IMR-90 (cell line): ENCODE data around the gene PARD3. TPM values are rescaled to one million over a fixed set of nuclear protein-coding genes. Genes with fewer than 3 reads are reported as not detected.
A peak's percentile ranks its signal among the peaks of the same experiment; 100 is the strongest.

ENCODE experiments used
- ATAC-seq: fragments of 200-7000 bp; cut with Tn5 transposase; 2 replicates; pipeline ENCODE4 v1.9.1; 2020; ENCODE audit warnings: low read depth, mild to moderate bottlenecking, moderate library complexity
- BruUV-seq: library from RNA; stranded (reverse); fragments of 400-500 nt; replicated peaks from 2 replicates; lab custom pipeline; 2021; lab: Mats Ljungman, UMichigan
- CTCF ChIA-PET: fragments of 300-600 bp; formaldehyde crosslinking; extraction: SDS; loops from one replicate; lab custom pipeline; 2021; ENCODE audit warnings: antibody characterized with exemption; lab: Yijun Ruan, JAX
- POLR2A ChIA-PET: fragments of 300-600 bp; sonication (Branson Sonifier 250); formaldehyde crosslinking; loops from one replicate; lab custom pipeline; 2022; ENCODE audit warnings: antibody characterized with exemption; ENCODE audit not compliant: unreplicated experiment; lab: Charles Lee
- DNase-seq: peaks from one replicate; pipeline ENCODE4 v3.0.0; 2013
- H2AFZ ChIP-seq: replicated peaks from 2 replicates; pipeline ENCODE3; 2013; ENCODE audit warnings: low read length, mild to moderate bottlenecking; ENCODE audit not compliant: poor library complexity
- H2AK5ac ChIP-seq: 2 replicates; pipeline ENCODE4 v1.6.1; 2013; ENCODE audit warnings: low read depth, low read length, inconsistent platforms
- H2AK9ac ChIP-seq: replicated peaks from 2 replicates; pipeline ENCODE3; 2013; ENCODE audit warnings: mild to moderate bottlenecking, low read depth, low read length, moderate library complexity; ENCODE audit not compliant: poor library complexity
- H2BK120ac ChIP-seq: 2 replicates; pipeline ENCODE4 v1.6.1; 2013; ENCODE audit warnings: low read depth, low read length, inconsistent platforms
- H2BK15ac ChIP-seq: 3 replicates; pipeline ENCODE4 v1.6.1; 2013; ENCODE audit warnings: low read depth, low read length, inconsistent platforms
- H2BK20ac ChIP-seq: 2 replicates; pipeline ENCODE4 v1.6.1; 2013; ENCODE audit warnings: low read depth, mild to moderate bottlenecking, inconsistent platforms, low read length, moderate library complexity
- H2BK5ac ChIP-seq: 2 replicates; pipeline ENCODE4 v1.6.1; 2013; ENCODE audit warnings: mild to moderate bottlenecking, low read depth, low read length, inconsistent platforms; ENCODE audit not compliant: poor library complexity, severe bottlenecking
- H3K14ac ChIP-seq: replicated peaks from 2 replicates; pipeline ENCODE4 v1.6.1; 2013; ENCODE audit warnings: low read depth, low read length, inconsistent platforms
- H3K18ac ChIP-seq: 2 replicates; pipeline ENCODE4 v1.6.1; 2013; ENCODE audit warnings: low read depth, low read length, control low read depth
- H3K23ac ChIP-seq: 2 replicates; pipeline ENCODE4 v1.6.1; 2013; ENCODE audit warnings: low read depth, low read length, inconsistent platforms
- H3K27ac ChIP-seq: 2 replicates; pipeline ENCODE4 v1.5.1; 2013; ENCODE audit warnings: mild to moderate bottlenecking, control low read depth, low read length; ENCODE audit not compliant: insufficient read depth
- H3K27me3 ChIP-seq: 2 replicates; pipeline ENCODE4 v1.6.1; 2013; ENCODE audit warnings: low read length; ENCODE audit not compliant: control insufficient read depth, insufficient read depth
- H3K36me3 ChIP-seq: 2 replicates; pipeline ENCODE4 v1.6.1; 2013; ENCODE audit warnings: low read length, mixed read lengths; ENCODE audit not compliant: control insufficient read depth, insufficient read depth
- H3K4ac ChIP-seq: 2 replicates; pipeline ENCODE4 v1.6.1; 2013; ENCODE audit warnings: low read depth, low read length, inconsistent platforms
- H3K4me1 ChIP-seq: 2 replicates; pipeline ENCODE4 v1.6.1; 2013; ENCODE audit warnings: low read length, mixed read lengths; ENCODE audit not compliant: control insufficient read depth, insufficient read depth
- H3K4me2 ChIP-seq: 2 replicates; pipeline ENCODE4 v1.6.1; 2013; ENCODE audit warnings: low read depth, mild to moderate bottlenecking, control low read depth, low read length, moderate library complexity
- H3K4me3 ChIP-seq: 2 replicates; pipeline ENCODE4 v1.5.1; 2013; ENCODE audit warnings: low read depth, mild to moderate bottlenecking, control low read depth, low read length, moderate library complexity; ENCODE audit not compliant: insufficient read depth
- H3K56ac ChIP-seq: 2 replicates; pipeline ENCODE4 v1.6.1; 2013; ENCODE audit warnings: low read length, inconsistent platforms; ENCODE audit not compliant: insufficient read depth; ENCODE audit errors: extremely low read depth
- H3K79me1 ChIP-seq, 2 experiments: 2 replicates each; pipeline ENCODE4 v1.6.1; 2013; ENCODE audit warnings: low read length in 2 of 2, inconsistent platforms in 1 of 2, low read depth in 1 of 2
- H3K9ac ChIP-seq: 2 replicates; pipeline ENCODE4 v1.6.1; 2013; ENCODE audit warnings: low read depth, low read length, control low read depth
- H3K9me1 ChIP-seq: 2 replicates; pipeline ENCODE4 v1.6.1; 2013; ENCODE audit warnings: low read length, inconsistent platforms; ENCODE audit not compliant: insufficient read depth
- H3K9me3 ChIP-seq: 2 replicates; pipeline ENCODE4 v1.6.1; 2013; ENCODE audit warnings: low read length; ENCODE audit not compliant: control insufficient read depth, insufficient read depth
- H4K20me1 ChIP-seq: 2 replicates; pipeline ENCODE4 v1.6.1; 2013; ENCODE audit warnings: low read length, inconsistent platforms; ENCODE audit not compliant: insufficient read depth
- H4K5ac ChIP-seq: 2 replicates; pipeline ENCODE4 v1.6.1; 2013; ENCODE audit warnings: mild to moderate bottlenecking, low read depth, low read length, control low read depth
- H4K8ac ChIP-seq, 2 experiments: 2 replicates each; pipeline ENCODE4 v1.6.1; 2013; ENCODE audit warnings: low read depth in 2 of 2, low read length in 2 of 2, control low read depth in 1 of 2, inconsistent platforms in 1 of 2
- H4K91ac ChIP-seq: 2 replicates; pipeline ENCODE4 v1.6.1; 2013; ENCODE audit warnings: low read depth, low read length, inconsistent platforms; ENCODE audit not compliant: insufficient read depth
- CEBPB ChIP-seq: IDR thresholded peaks from 2 replicates; pipeline ENCODE4 v1.6.1; 2012; ENCODE audit warnings: low read depth, low read length, improper control_type of control experiment
- MAFK ChIP-seq: IDR thresholded peaks from 2 replicates; pipeline ENCODE4 v1.6.1; 2012; ENCODE audit warnings: low read depth, low read length, improper control_type of control experiment
- MAZ ChIP-seq: IDR thresholded peaks from 2 replicates; pipeline ENCODE4 v1.6.1; 2012; ENCODE audit warnings: low read depth, mild to moderate bottlenecking, low read length, improper control_type of control experiment, moderate library complexity, borderline replicate concordance
- NFE2L2 ChIP-seq: fragments of 150-350 bp; IDR thresholded peaks from 2 replicates; pipeline ENCODE4 v1.6.1; 2016; ENCODE audit warnings: low read depth, mild to moderate bottlenecking, low read length
- POLR2A ChIP-seq: IDR thresholded peaks from 2 replicates; pipeline ENCODE4 v1.6.1; 2012; ENCODE audit warnings: mild to moderate bottlenecking, low read depth, low read length
- RFX5 ChIP-seq: IDR thresholded peaks from 2 replicates; pipeline ENCODE4 v1.8.0; 2012; ENCODE audit warnings: low read depth, mild to moderate bottlenecking, low read length, moderate library complexity
- SMC3 ChIP-seq: fragments of 150-350 bp; IDR thresholded peaks from 2 replicates; pipeline ENCODE4 v1.6.1; 2016; ENCODE audit warnings: low read depth, mild to moderate bottlenecking, antibody characterized with exemption, low read length, moderate library complexity
- WGBS, 2 experiments: methylation state at CpG; one replicate each; pipeline versions ENCODE4 v1.1.5 to v1.1.7; 2013; ENCODE audit warnings: missing lambda C conversion rate in 2 of 2; ENCODE audit not compliant: insufficient read length in 1 of 2; ENCODE audit errors: extremely low coverage in 2 of 2; 5-methylcytosine and 5-hydroxymethylcytosine counted together
- dilution Hi-C: fragments of 300-500 bp; cut with HindIII; formaldehyde crosslinking; loops from one replicate; pipeline ENCODE4 v1.14.3; 2018; ENCODE audit warnings: low sequenced_read_pairs; ENCODE audit not compliant: unreplicated experiment
- in situ Hi-C: fragments of 300-500 bp; cut with MboI; formaldehyde crosslinking; loops from 3 replicates; pipeline ENCODE4 v1.14.3; 2019; ENCODE audit warnings: low sequenced_read_pairs, inconsistent platforms, mixed read lengths
- intact Hi-C: fragments of 100-400 bp; cut with micrococcal nuclease; formaldehyde crosslinking; loops from 2 replicates; pipeline ENCODE4 v1.10.0; 2022
- polyA plus RNA-seq, 3 experiments: library from polyadenylated mRNA; depleted of rRNA; stranded (reverse); fragments of >200 nt; gene quantifications; 2 replicates each; pipeline ENCODE4 v1.2.3, GENCODE V29; 2012; ENCODE audit warnings: low replicate concordance in 1 of 3
- total RNA-seq: library from RNA; depleted of rRNA; stranded (reverse); fragments of >200 nt; gene quantifications from 2 replicates; pipeline ENCODE4 v1.2.3, GENCODE V29; 2012

Gene PARD3
- total and polyA plus RNA-seq, 2 of the 4 experiments (the other 2 are of a cell fraction), result 14.6 to 37.5 TPM

DNA sequence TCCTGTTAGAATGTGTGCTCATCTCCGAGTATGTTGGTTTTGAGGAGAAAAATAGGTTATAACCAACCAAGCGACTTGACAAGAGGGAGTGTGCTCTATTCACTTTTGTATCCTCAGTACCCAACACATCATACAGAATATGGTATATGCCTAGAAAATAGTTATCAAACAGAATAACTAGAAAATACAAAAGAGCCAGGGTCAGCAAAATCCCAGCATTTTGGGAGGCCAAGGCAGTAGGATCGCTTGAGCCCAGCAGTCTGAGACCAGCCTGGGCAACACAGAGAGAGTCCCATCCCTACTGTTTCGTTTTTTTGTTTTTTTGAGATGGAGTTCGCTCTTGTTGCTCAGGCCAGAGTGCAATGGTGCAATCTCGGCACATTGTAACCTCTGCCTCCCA, 257.9 kb downstream of the PARD3 start:
- no peak overlapping the region for H4K5ac ChIP-seq
- H3K79me1 ChIP-seq, result peaks cover 0 to 22% of the 10 kb centered on the region in 2 experiments; a peak in 3 of 4 replicates
- peak overlapping the region; percentile 90 for H2BK5ac ChIP-seq
- CTCF ChIA-PET, result no interaction called here
- peak overlapping the region; percentile 85 for H2BK120ac ChIP-seq
- TF ChIP-seq NFE2L2 (no peak), MAFK (peak; percentile 31; the same call in 1 of the 2 replicates), CEBPB (no peak), POLR2A (no peak), SMC3 (no peak), RFX5 (no peak), MAZ (no peak)
- peak overlapping the region; percentile 85 for H3K4ac ChIP-seq
- 95% methylated on average over 3 of the region's 6 CpGs; no CpG with 5 or more reads in 1 of the 2 experiments for WGBS, 2 experiments
- no peak overlapping the region; the same call in 1 of the 2 replicates for H4K91ac ChIP-seq
- H3K4me2 ChIP-seq, result no peak overlapping the region
- H2AK9ac ChIP-seq, result no peak overlapping the region
- H3K27me3 ChIP-seq, result no peaks in the 10 kb centered on the region
- peak overlapping the region; percentile 33; the same call in 1 of the 3 replicates for H2BK15ac ChIP-seq
- H2BK20ac ChIP-seq, result peak overlapping the region; percentile 88
- no peaks in the 10 kb centered on the region for H3K36me3 ChIP-seq
- H2AFZ ChIP-seq, result no peak overlapping the region
- peak overlapping the region in 1 of 2 experiments; percentile 41; a peak in 1 of 4 replicates for H4K8ac ChIP-seq
- H2AK5ac ChIP-seq, result peak overlapping the region; percentile 29; the same call in 1 of the 2 replicates
- no peaks in the 10 kb centered on the region for H3K9me3 ChIP-seq
- no peak for ATAC-seq
- no peak overlapping the region for H3K9ac ChIP-seq
- no peak overlapping the region for H3K56ac ChIP-seq
- no peak overlapping the region for H3K4me3 ChIP-seq
- POLR2A ChIA-PET, result no interaction called here
- H3K23ac ChIP-seq, result no peak overlapping the region
- peaks cover 6% of the 10 kb centered on the region; the same call in 1 of the 2 replicates for H3K9me1 ChIP-seq
- dilution Hi-C loops, result no loop called here
- H3K4me1 ChIP-seq, result peaks cover 4% of the 10 kb centered on the region; the same call in 1 of the 2 replicates
- H3K18ac ChIP-seq, result peak overlapping the region; percentile 31; the same call in 1 of the 2 replicates
- H3K27ac ChIP-seq, result no peak overlapping the region
- no peaks in the 10 kb centered on the region for H4K20me1 ChIP-seq
- in situ Hi-C loops, result no loop called here
- DNase-seq, result no peak
- H3K14ac ChIP-seq, result peak overlapping the region; percentile 68; the same call in 1 of the 2 replicates
- intact Hi-C loops, result no loop called here
- no TSS peak for BruUV-seq
